Measurements from ENCODE around the gene NDUFS4. TPM values are rescaled to one million over a fixed set of nuclear protein-coding genes. Genes with fewer than 3 reads are reported as not detected.

Gene NDUFS4
- total RNA-seq, 1 experiment from 2014 or later = 72.6 TPM

GRCh38 chr5:53590759-53591158 lies 30.3 kb downstream of the NDUFS4 start:
- no peaks in the 10 kb centered on the region for H3K4me1 ChIP-seq (ENCODE audit: insufficient read depth, low read length)
- no peaks in the 10 kb centered on the region for H4K20me1 ChIP-seq (ENCODE audit: low read length)
- peaks cover 88% of the 10 kb centered on the region for H3K79me2 ChIP-seq (ENCODE audit: low read length)
- H3K9me2 ChIP-seq (replicated peaks; ENCODE audit: low read length) = no peaks in the 10 kb centered on the region
- H3K27ac ChIP-seq (ENCODE audit: low read length) = no peak overlapping the region
- ATAC-seq = no peak
- H3K9me3 ChIP-seq (ENCODE audit: low read length) = no peaks in the 10 kb centered on the region
- intact Hi-C loops (cut with micrococcal nuclease) = no loop called here
- no peak overlapping the region for H2AFZ ChIP-seq (ENCODE audit: low read length)
- DNase-seq = no peak
- no peaks in the 10 kb centered on the region for H3K36me3 ChIP-seq (ENCODE audit: low read depth, low read length)
- no peak overlapping the region for H3K4me2 ChIP-seq (ENCODE audit: low read length)
- H3F3A ChIP-seq (ENCODE audit: low read length, unreplicated experiment) = no peaks in the 10 kb centered on the region
- no peak overlapping the region for H3K9ac ChIP-seq (ENCODE audit: low read length)
- TF ChIP-seq EZH2phosphoT487 (IDR thresholded peaks at IDR 0.05; ENCODE audit: borderline replicate concordance, low read length) (no peak), EZH2 (IDR thresholded peaks at IDR 0.05; ENCODE audit: low read length, unreplicated experiment) (no peak), CTCF (conservative IDR thresholded peaks at IDR 0.05; ENCODE audit: low read depth, low read length) (no peak)
- POLR2A ChIA-PET (ENCODE audit: unreplicated experiment) = no interaction called here
- H3K4me3 ChIP-seq (ENCODE audit: low read length) = no peak overlapping the region
- BruUV-seq (replicated peaks) = no TSS peak
- no peaks in the 10 kb centered on the region for H3K27me3 ChIP-seq (ENCODE audit: low read length)
- CTCF ChIA-PET = no interaction called here

DNA sequence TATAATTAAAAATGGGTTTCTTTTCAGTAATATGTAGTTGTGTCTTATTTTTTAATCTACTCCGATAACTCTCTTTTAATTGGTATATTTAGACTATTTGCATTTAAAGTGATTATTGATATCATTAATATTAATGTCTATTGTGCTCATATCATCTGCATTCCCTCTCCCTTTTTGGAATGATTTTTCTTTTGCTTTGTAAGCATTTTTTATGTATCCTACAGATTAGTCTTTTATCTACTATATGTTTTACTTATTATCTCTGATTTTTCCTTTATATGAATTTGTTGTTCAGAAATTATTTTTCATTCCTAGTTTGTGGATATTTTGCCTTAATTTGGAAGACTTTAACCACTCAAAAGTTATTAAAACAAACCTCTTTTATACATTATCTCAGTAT lies 34.0 kb downstream of the NDUFS4 start:
- 0 out of 2 replicates have a peak, but pooled peaks cover 3% of the 10 kb centered on the region for H3K4me1 ChIP-seq (ENCODE audit: insufficient read depth, low read length)
- H3K27me3 ChIP-seq (ENCODE audit: low read length) = no peaks in the 10 kb centered on the region
- H3K36me3 ChIP-seq (ENCODE audit: low read depth, low read length) = no peaks in the 10 kb centered on the region
- H3K4me3 ChIP-seq (ENCODE audit: low read length) = no peak overlapping the region
- no peaks in the 10 kb centered on the region for H3K9me2 ChIP-seq (replicated peaks; ENCODE audit: low read length)
- DNase-seq (no peak), ATAC-seq (no peak)
- peaks cover 93% of the 10 kb centered on the region for H3K79me2 ChIP-seq (ENCODE audit: low read length)
- H3K9ac ChIP-seq (ENCODE audit: low read length) = no peak overlapping the region
- no peak overlapping the region for H3K4me2 ChIP-seq (ENCODE audit: low read length)
- no peak overlapping the region for H3K27ac ChIP-seq (ENCODE audit: low read length)
- no peak overlapping the region for H2AFZ ChIP-seq (ENCODE audit: low read length)
- BruUV-seq (replicated peaks) = no TSS peak
- H4K20me1 ChIP-seq (ENCODE audit: low read length) = no peaks in the 10 kb centered on the region
- CTCF ChIA-PET = no interaction called here
- H3K9me3 ChIP-seq (ENCODE audit: low read length) = no peaks in the 10 kb centered on the region
- TF ChIP-seq EZH2phosphoT487 (IDR thresholded peaks at IDR 0.05; ENCODE audit: borderline replicate concordance, low read length) = no peak
- no peak for TF ChIP-seq EZH2 (IDR thresholded peaks at IDR 0.05; ENCODE audit: low read length, unreplicated experiment)
- TF ChIP-seq CTCF (conservative IDR thresholded peaks at IDR 0.05; ENCODE audit: low read depth, low read length) = no peak
- POLR2A ChIA-PET (ENCODE audit: unreplicated experiment) = no interaction called here
- H3F3A ChIP-seq (ENCODE audit: low read length, unreplicated experiment) = no peaks in the 10 kb centered on the region
- intact Hi-C loops (cut with micrococcal nuclease) = no loop called here

- Histone ChIP-seq H3K36me3 (ENCODE audit: low read depth, low read length) (no peaks in the 10 kb centered on the region), H3K4me1 (ENCODE audit: insufficient read depth, low read length) (peaks cover 15% of the 10 kb centered on the region), H2AFZ (ENCODE audit: low read length) (no peak overlapping the region), H3K4me3 (ENCODE audit: low read length) (no peak overlapping the region), H4K20me1 (ENCODE audit: low read length) (no peaks in the 10 kb centered on the region), H3K9me3 (ENCODE audit: low read length) (no peaks in the 10 kb centered on the region), H3K79me2 (ENCODE audit: low read length) (peaks cover 80% of the 10 kb centered on the region), H3K9me2 (replicated peaks; ENCODE audit: low read length) (no peaks in the 10 kb centered on the region), H3K9ac (ENCODE audit: low read length) (no peak overlapping the region), H3K27me3 (ENCODE audit: low read length) (no peaks in the 10 kb centered on the region), H3F3A (ENCODE audit: low read length, unreplicated experiment) (no peaks in the 10 kb centered on the region), H3K4me2 (ENCODE audit: low read length) (no peak overlapping the region), H3K27ac (ENCODE audit: low read length) (no peak overlapping the region)
- TF ChIP-seq CTCF (conservative IDR thresholded peaks at IDR 0.05; ENCODE audit: low read depth, low read length) (no peak), EZH2phosphoT487 (IDR thresholded peaks at IDR 0.05; ENCODE audit: borderline replicate concordance, low read length) (no peak)
- intact Hi-C loops (cut with micrococcal nuclease) = no loop called here
- DNase-seq (no peak), ATAC-seq (no peak)
- POLR2A ChIA-PET (ENCODE audit: unreplicated experiment) = no interaction called here
- BruUV-seq (replicated peaks) = no TSS peak
- CTCF ChIA-PET = no interaction called here
Observed at GRCh38 chr5:53597894-53598293, 37.5 kb downstream of the NDUFS4 start.

All from PC-3 (cell line).